ENCODE data around the gene DTX3L.

DNA sequence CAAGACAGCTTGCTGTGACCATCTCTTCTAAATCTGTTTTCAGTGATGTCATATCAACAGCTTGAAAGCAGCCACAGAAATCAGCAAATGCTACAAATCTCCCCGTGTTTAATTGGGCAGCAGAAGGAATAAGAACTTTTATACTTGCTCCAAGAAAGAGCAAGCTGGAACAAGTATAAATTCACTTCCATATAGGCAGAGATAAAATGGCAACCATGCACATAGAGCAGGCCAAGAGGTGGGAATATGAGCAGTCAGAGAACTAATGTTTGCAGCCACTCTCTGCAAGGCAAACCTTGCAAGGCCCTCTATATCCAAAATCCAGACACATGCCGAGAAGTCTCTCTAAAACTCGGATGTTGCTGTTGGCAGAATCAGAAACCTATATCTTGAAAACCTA, 16.1 kb upstream of the DTX3L start:
- TF ChIP-seq, protein P1, sequence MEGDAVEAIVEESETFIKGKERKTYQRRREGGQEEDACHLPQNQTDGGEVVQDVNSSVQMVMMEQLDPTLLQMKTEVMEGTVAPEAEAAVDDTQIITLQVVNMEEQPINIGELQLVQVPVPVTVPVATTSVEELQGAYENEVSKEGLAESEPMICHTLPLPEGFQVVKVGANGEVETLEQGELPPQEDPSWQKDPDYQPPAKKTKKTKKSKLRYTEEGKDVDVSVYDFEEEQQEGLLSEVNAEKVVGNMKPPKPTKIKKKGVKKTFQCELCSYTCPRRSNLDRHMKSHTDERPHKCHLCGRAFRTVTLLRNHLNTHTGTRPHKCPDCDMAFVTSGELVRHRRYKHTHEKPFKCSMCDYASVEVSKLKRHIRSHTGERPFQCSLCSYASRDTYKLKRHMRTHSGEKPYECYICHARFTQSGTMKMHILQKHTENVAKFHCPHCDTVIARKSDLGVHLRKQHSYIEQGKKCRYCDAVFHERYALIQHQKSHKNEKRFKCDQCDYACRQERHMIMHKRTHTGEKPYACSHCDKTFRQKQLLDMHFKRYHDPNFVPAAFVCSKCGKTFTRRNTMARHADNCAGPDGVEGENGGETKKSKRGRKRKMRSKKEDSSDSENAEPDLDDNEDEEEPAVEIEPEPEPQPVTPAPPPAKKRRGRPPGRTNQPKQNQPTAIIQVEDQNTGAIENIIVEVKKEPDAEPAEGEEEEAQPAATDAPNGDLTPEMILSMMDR (conservative IDR thresholded peaks at IDR 0.05; ENCODE audit: low read length) = no peak
- no peak for TF ChIP-seq EZH2phosphoT487 (IDR thresholded peaks at IDR 0.05; ENCODE audit: borderline replicate concordance)
